Liver (tissue), 9 donors: ENCODE results near the gene OR2F2. TPM values are rescaled to one million over a fixed set of nuclear protein-coding genes. Genes with fewer than 3 reads are reported as not detected.

ENCODE experiments used
- DNase-seq: peaks from one replicate; pipeline ENCODE4 v3.0.0-alpha.2; 2017; ENCODE audit warnings: low spot score
- H3K27ac ChIP-seq, 2 donors: one replicate each; pipeline ENCODE4 v1.7.0; 2013; ENCODE audit warnings: inconsistent platforms in 2 of 2, low read length in 2 of 2, control low read depth in 1 of 2, low read depth in 1 of 2, mild to moderate bottlenecking in 1 of 2
- H3K27me3 ChIP-seq, 4 donors: one replicate each; pipeline versions ENCODE4 v1.6.1 to v1.7.0; 2013; ENCODE audit warnings: low read length in 3 of 4, inconsistent platforms in 1 of 4, mild to moderate bottlenecking in 1 of 4, moderate library complexity in 1 of 4; ENCODE audit not compliant: control insufficient read depth in 4 of 4, insufficient read depth in 4 of 4
- H3K36me3 ChIP-seq, 4 donors: one replicate each; pipeline versions ENCODE4 v1.6.1 to v1.7.0; 2013; ENCODE audit warnings: low read length in 3 of 4, mild to moderate bottlenecking in 3 of 4, low read depth in 1 of 4, moderate library complexity in 1 of 4; ENCODE audit not compliant: control insufficient read depth in 4 of 4, insufficient read depth in 3 of 4
- H3K4me1 ChIP-seq, 4 donors: one replicate each; pipeline versions ENCODE4 v1.6.1 to v1.7.0; 2013; ENCODE audit warnings: low read length in 3 of 4, mild to moderate bottlenecking in 3 of 4, moderate library complexity in 1 of 4; ENCODE audit not compliant: control insufficient read depth in 4 of 4, insufficient read depth in 4 of 4
- H3K4me3 ChIP-seq, 3 donors: one replicate each; pipeline versions ENCODE4 v1.6.1 to v1.7.0; 2013; ENCODE audit warnings: low read length in 3 of 3, control low read depth in 1 of 3, low read depth in 1 of 3, mild to moderate bottlenecking in 1 of 3
- H3K9ac ChIP-seq, 2 donors: one replicate each; pipeline ENCODE4 v1.7.0; 2013; ENCODE audit warnings: low read length in 2 of 2, mild to moderate bottlenecking in 2 of 2, moderate library complexity in 2 of 2, control low read depth in 1 of 2, low read depth in 1 of 2
- H3K9me3 ChIP-seq, 4 donors: one replicate each; pipeline versions ENCODE4 v1.6.1 to v1.7.0; 2013; ENCODE audit warnings: low read length in 3 of 4; ENCODE audit not compliant: control insufficient read depth in 4 of 4
- EGR1 ChIP-seq, 2 donors: IDR thresholded peaks; 2 replicates each; pipeline ENCODE4 v1.6.1; 2016 to 2018; ENCODE audit warnings: antibody characterized with exemption in 2 of 2, low read depth in 2 of 2
- FOXA2 ChIP-seq: IDR thresholded peaks from 2 replicates; pipeline ENCODE4 v1.6.1; 2016; ENCODE audit warnings: antibody characterized with exemption
- GABPA ChIP-seq, 2 donors: IDR thresholded peaks in 1 of 2; conservative IDR thresholded peaks in 1 of 2; 2 replicates each; pipeline ENCODE4 v1.6.1; 2016; ENCODE audit warnings: antibody characterized with exemption in 2 of 2, mild to moderate bottlenecking in 1 of 2, moderate library complexity in 1 of 2
- HNF4G ChIP-seq: IDR thresholded peaks from 2 replicates; pipeline ENCODE4 v1.6.1; 2016; ENCODE audit warnings: antibody characterized with exemption
- JUND ChIP-seq, 2 donors: IDR thresholded peaks; 2 replicates each; pipeline ENCODE4 v1.6.1; 2016; ENCODE audit warnings: antibody characterized with exemption in 2 of 2
- MAX ChIP-seq: IDR thresholded peaks from 2 replicates; pipeline ENCODE4 v1.6.1; 2016; ENCODE audit warnings: antibody characterized with exemption
- NR2F2 ChIP-seq: IDR thresholded peaks from 2 replicates; pipeline ENCODE4 v1.6.1; 2016; ENCODE audit warnings: antibody characterized with exemption
- RAD21 ChIP-seq, 2 donors: IDR thresholded peaks; 2 replicates each; pipeline ENCODE4 v1.6.1; 2016; ENCODE audit warnings: antibody characterized with exemption in 2 of 2, mild to moderate bottlenecking in 2 of 2
- REST ChIP-seq: IDR thresholded peaks from 2 replicates; pipeline ENCODE4 v1.6.1; 2016; ENCODE audit warnings: antibody characterized with exemption, mild to moderate bottlenecking
- RXRA ChIP-seq, 2 donors: IDR thresholded peaks; 2 replicates each; pipeline ENCODE4 v1.6.1; 2017 to 2018; ENCODE audit warnings: antibody characterized with exemption in 2 of 2, mild to moderate bottlenecking in 1 of 2
- SP1 ChIP-seq: IDR thresholded peaks from 2 replicates; pipeline ENCODE4 v1.6.1; 2018; ENCODE audit warnings: antibody characterized with exemption, mild to moderate bottlenecking
- YY1 ChIP-seq: IDR thresholded peaks from 2 replicates; pipeline ENCODE4 v1.6.1; 2016; ENCODE audit warnings: antibody characterized with exemption, mild to moderate bottlenecking
- ZBTB33 ChIP-seq: IDR thresholded peaks from 2 replicates; pipeline ENCODE4 v1.6.1; 2016; ENCODE audit warnings: antibody characterized with exemption
- WGBS: extraction: QIAGEN DNeasy Blood & Tissue Kit; methylation state at CpG from one replicate; pipeline ENCODE4 v1.1.7; 2013; 5-methylcytosine and 5-hydroxymethylcytosine counted together
- polyA plus RNA-seq, 2 donors: library from polyadenylated mRNA; stranded (reverse) in 1 of 2; unstranded in 1 of 2; fragments of 200-250 nt in 1 of 2; fragments of >200 nt in 1 of 2; fragmentation: Nextera tagmentation in 1 of 2; extraction: Ambion mirVana in 1 of 2; gene quantifications; one replicate each; pipeline versions ENCODE4 v1.2.1 to v1.2.3, GENCODE V29; 2013 to 2015
- total RNA-seq, 2 donors: library from RNA; depleted of rRNA; stranded (reverse); fragments of >200 nt; gene quantifications; one replicate each; pipeline ENCODE4 v1.2.3, GENCODE V29; 2014
- TF ChIP-seq, protein P1 (sequence below): fragments of 150-350 bp; IDR thresholded peaks from 2 replicates; pipeline ENCODE4 v1.5.1; 2017; ENCODE audit warnings: improper control_type of control experiment, low read depth, low read length; ENCODE audit not compliant: missing input control
- TF ChIP-seq, protein P2 (sequence below): IDR thresholded peaks from 2 replicates; pipeline ENCODE4 v1.6.1; 2016; ENCODE audit warnings: antibody characterized with exemption
- donor health status: healthy.
- donor health status: healthy.
- donor health status: healthy.
- donor health status: healthy.
- donor health status: healthy.

OR2F2 gene
- total and polyA plus RNA-seq, 4 donors, result not detected

DNA sequence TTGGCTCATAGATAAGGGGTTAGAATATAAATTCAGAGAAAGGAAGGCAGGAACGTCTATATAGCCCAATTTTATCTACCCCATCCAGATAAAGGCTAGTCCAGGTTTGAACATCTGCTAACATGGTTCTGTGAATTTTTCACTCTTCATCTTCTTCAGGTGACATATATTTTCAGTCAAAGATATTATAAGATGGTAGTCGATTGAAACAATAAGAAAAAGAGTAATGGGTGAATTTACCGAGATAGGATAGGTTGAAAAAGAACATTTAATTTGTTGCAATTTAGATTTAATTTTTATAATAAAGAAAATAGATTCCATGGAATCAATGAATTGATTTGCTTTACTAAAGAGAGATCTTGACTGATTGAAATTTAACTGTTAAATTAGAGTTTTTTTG, 19.5 kb downstream of the OR2F2 start, which contains the start of gene OR2F1:
TSS of gene OR2F1 (plus strand) at position 301 of the 400 bp plus-strand sequence. CDS start 5,127 bp downstream, outside the sequence.
- H3K27me3 ChIP-seq, result no peaks in the 10 kb centered on the region
- H3K4me1 ChIP-seq, result no peaks in the 10 kb centered on the region
- H3K36me3 ChIP-seq, result no peaks in the 10 kb centered on the region
- 82% methylated on average over 3 of the region's 3 CpGs for WGBS
- no peak for DNase-seq
- no peak within 1 kb of the TSS for H3K9ac ChIP-seq
- no peak within 1 kb of the TSS for H3K4me3 ChIP-seq
- H3K27ac ChIP-seq, result no peak within 1 kb of the TSS
- no peaks in the 10 kb centered on the region for H3K9me3 ChIP-seq
- TF ChIP-seq YY1 (no peak), SP1 (no peak), FOXA2 (no peak), EGR1 (IDR thresholded peaks at IDR 0.05; ENCODE audit: low read depth in 2 of 2) (no peak), RXRA (IDR thresholded peaks at IDR 0.05) (no peak), ZBTB33 (no peak), GABPA (IDR thresholded peaks at IDR 0.05 in 1 of 2, conservative IDR thresholded peaks at IDR 0.05 in 1 of 2) (no peak), HNF4G (no peak), JUND (IDR thresholded peaks at IDR 0.05) (no peak)
- TF ChIP-seq, protein P1, sequence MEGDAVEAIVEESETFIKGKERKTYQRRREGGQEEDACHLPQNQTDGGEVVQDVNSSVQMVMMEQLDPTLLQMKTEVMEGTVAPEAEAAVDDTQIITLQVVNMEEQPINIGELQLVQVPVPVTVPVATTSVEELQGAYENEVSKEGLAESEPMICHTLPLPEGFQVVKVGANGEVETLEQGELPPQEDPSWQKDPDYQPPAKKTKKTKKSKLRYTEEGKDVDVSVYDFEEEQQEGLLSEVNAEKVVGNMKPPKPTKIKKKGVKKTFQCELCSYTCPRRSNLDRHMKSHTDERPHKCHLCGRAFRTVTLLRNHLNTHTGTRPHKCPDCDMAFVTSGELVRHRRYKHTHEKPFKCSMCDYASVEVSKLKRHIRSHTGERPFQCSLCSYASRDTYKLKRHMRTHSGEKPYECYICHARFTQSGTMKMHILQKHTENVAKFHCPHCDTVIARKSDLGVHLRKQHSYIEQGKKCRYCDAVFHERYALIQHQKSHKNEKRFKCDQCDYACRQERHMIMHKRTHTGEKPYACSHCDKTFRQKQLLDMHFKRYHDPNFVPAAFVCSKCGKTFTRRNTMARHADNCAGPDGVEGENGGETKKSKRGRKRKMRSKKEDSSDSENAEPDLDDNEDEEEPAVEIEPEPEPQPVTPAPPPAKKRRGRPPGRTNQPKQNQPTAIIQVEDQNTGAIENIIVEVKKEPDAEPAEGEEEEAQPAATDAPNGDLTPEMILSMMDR, result no peak
- TF ChIP-seq, protein P2, sequence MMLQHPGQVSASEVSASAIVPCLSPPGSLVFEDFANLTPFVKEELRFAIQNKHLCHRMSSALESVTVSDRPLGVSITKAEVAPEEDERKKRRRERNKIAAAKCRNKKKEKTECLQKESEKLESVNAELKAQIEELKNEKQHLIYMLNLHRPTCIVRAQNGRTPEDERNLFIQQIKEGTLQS, result no peak

DNA sequence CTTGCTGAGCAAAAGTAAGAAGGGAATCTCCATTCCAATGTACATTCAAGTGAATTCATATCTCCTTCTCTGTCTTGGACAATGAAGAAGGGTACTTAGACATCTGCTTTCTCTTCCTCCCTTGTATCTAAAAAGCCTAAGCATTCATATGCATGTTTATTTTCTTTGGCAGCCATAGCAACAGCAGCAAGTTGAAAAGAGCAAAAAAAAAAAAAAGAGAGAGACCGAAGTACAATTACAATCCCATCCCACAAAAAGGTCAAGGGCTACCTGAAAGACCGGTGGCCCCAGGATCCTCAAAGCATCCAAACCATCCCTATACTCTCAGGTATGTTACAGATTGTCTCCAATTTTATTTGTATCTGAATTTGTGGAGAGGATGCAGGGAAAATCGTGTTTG, 23.7 kb downstream of the OR2F2 start:
- 41% methylated on average over 3 of the region's 3 CpGs for WGBS
- no peak for DNase-seq
- H3K4me1 ChIP-seq, result no peaks in the 10 kb centered on the region
- H3K9ac ChIP-seq, result no peak overlapping the region
- no peak overlapping the region for H3K4me3 ChIP-seq
- no peaks in the 10 kb centered on the region for H3K36me3 ChIP-seq
- no peak overlapping the region for H3K27ac ChIP-seq
- no peak for TF ChIP-seq YY1
- TF ChIP-seq, protein P1, result no peak
- no peak for TF ChIP-seq HNF4G
- no peak for TF ChIP-seq NR2F2
- no peak for TF ChIP-seq RAD21 (IDR thresholded peaks at IDR 0.05)
- TF ChIP-seq FOXA2, result no peak
- no peak for TF ChIP-seq GABPA (IDR thresholded peaks at IDR 0.05 in 1 of 2, conservative IDR thresholded peaks at IDR 0.05 in 1 of 2)
- TF ChIP-seq ZBTB33, result no peak
- TF ChIP-seq MAX, result no peak
- TF ChIP-seq JUND (IDR thresholded peaks at IDR 0.05), result no peak
- TF ChIP-seq SP1, result no peak
- no peak for TF ChIP-seq REST
- no peak for TF ChIP-seq RXRA (IDR thresholded peaks at IDR 0.05)
- TF ChIP-seq, protein P2, result no peak
- H3K9me3 ChIP-seq, result no peaks in the 10 kb centered on the region
- H3K27me3 ChIP-seq, result no peaks in the 10 kb centered on the region
